GM12801 (cell line): Measurements from ENCODE around the gene TBC1D16.

Experiments used
- TF ChIP-seq, protein P1 (sequence below): IDR thresholded peaks from one replicate; pipeline ENCODE4 v1.5.1; 2011; ENCODE audit warnings: control low read depth; ENCODE audit not compliant: insufficient read length; ENCODE audit errors: extremely low read depth

TBC1D16 gene

DNA sequence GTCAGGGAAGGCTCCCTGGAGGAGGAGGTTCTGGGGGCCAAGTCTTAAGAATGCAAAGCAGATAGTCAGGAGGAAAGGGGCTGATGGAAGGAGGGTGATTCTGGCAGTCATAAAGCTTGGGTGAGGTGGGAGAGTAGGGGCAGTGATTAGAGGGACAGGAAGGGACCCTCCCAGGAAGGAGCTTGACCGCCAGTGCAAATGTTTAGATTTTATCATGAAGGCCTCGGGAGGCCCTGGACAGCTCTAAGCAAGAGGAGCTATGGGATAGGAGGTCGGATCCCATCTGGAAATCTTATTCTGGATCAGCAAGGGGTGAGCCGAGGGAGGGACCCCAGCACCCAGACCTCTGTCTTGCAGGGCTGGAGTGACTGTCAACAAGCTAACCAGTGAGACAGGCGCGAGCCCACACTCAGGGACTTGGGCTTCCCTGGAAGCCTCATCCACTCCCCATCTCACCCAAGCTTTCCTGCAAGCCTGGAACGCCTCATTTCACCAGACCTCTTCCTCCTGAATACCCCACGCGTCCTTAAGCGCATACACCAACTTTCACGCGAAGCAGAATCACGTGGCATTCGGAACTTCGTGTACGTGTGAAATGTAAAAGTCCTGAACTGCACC, 144.4 kb downstream of the TBC1D16 start:
- TF ChIP-seq, protein P1, sequence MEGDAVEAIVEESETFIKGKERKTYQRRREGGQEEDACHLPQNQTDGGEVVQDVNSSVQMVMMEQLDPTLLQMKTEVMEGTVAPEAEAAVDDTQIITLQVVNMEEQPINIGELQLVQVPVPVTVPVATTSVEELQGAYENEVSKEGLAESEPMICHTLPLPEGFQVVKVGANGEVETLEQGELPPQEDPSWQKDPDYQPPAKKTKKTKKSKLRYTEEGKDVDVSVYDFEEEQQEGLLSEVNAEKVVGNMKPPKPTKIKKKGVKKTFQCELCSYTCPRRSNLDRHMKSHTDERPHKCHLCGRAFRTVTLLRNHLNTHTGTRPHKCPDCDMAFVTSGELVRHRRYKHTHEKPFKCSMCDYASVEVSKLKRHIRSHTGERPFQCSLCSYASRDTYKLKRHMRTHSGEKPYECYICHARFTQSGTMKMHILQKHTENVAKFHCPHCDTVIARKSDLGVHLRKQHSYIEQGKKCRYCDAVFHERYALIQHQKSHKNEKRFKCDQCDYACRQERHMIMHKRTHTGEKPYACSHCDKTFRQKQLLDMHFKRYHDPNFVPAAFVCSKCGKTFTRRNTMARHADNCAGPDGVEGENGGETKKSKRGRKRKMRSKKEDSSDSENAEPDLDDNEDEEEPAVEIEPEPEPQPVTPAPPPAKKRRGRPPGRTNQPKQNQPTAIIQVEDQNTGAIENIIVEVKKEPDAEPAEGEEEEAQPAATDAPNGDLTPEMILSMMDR = no peak

DNA sequence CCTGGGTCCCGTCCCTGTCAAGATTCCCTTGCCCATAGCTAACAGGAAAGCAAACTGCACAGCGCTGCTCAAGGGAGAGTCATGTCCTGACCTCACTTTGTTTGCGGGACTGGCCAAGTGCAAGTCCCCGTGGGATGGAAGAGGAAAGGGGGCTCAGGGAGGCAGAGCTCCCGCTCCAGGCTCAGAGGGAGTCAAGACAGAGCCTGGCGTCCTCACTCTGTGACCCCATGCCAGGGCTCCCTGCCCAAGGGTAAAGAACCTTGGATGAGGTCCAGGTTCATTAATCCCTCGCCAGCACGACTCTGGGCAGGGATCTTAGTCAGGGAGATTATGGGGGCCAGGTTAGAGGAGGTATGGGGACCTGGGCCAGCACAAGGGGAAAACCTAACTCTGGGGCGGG, 145.0 kb downstream of the TBC1D16 start:
- TF ChIP-seq, protein P1 = no peak

DNA sequence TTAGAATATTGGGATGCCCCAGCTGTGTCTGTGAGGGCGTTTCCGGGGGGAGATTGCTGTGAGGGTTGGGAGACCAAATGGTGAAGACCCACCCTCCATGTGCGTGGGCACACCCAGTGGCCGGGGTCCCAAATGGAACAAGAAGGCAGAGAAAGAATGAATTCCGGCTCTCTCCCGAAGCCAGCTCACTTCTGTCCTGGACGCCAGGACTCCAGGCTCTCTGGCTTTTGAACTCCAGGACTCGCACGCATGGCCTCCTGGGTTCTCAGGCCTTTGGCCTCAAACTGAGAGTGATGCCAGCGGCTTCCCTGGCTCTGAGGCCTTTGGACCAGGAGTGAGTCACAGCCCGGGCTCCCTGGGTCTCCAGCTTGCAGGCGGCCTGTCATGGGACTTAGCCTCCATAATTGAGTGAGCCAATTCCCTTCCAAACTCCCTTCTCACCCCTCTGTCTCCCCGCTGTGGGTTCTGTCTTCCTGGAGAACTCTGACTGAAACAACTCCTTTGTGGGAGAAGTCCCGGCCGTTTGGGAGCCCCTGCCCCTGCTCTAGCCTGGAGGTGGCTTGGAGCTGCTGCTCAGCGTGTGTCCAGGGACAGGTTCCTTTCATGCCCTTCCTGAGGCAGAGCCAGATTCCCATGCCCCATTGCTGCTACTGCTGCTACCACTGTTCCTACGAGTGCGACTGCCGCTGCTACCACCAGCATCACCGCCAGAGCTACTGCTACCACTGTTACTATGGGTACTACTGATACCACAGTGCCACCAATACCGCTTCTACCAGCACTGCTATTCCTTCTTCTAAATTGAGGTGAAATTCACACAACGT, 146.6 kb downstream of the TBC1D16 start:
- TF ChIP-seq, protein P1 = no peak

DNA sequence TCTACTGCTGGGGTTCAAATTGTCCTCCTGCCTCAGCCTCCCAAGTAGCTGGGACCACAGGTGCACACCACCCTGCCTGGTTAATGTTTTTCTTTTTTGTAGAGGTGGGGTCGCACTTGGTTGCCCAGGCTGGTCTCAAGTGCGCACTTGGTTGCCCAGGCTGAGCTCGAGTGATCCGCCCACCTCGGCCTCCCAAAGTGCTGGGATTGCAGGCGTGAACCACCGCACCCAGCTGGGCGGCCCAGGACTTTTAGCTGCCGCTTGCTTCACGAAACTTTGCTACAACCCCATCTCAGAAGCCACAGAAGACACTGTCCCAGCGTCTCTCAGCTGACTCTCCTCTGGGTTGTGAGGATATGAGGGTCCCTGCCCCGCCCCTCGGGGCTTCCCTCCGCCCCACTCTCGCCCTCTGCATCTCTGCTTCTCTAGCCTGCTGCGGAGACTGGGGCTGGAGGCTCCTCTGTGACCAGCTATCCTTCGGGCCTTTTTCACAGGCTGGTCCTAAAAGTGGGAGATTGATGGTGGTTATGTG, 147.6 kb downstream of the TBC1D16 start:
- TF ChIP-seq, protein P1 = no peak

DNA sequence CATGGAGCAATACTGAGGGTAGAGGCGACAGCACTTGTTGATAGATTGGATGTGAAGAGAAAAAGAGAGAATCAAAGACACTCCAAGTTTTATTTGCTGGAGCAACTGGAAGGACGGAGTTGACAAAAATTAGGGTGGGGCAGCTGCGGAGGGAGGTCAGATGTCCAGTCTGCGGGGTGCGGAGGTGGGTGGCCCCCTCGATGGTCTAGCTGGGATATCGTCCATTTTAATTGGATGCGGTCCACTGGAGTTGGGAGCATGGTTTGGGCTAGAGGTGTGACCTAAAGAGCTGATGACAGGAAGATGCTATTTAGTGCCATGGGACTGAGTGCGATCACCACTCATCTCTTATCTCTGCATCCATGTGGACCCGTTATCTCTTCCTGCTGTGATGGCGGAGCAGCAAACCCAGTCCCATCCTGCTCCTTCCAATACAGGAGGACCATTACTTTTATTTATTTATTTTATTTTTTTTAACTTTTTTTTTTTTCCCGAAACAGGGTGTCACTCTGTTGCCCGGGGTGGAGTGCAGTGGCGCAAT, 148.2 kb downstream of the TBC1D16 start:
- TF ChIP-seq, protein P1 = no peak

DNA sequence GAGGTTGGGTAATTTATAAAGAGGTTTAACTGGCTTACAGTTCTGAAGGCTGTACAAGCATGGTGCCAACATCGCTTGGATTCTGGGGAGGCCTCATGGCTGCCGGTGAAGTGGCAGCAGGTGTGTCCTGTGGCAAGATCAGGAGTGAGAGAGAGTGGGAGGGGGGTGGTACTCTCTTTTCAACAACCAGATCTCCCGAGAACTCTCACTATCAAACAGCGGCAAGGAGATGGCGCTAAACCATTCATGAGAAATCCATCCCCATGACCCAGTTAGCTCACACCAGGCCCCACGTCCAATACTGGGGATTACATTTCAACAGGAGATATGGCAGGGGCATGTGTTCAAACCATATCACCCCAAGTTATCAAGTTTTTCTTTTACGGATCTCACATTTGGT, 152.5 kb downstream of the TBC1D16 start:
- TF ChIP-seq, protein P1 = no peak
